ENCODE data around the gene OR14C36.

GRCh38 chr1:248372394-248372793 is 23.8 kb downstream of the OR14C36 start:
- no peak for TF ChIP-seq CTCF (conservative IDR thresholded peaks at IDR 0.05)
- no peak for TF ChIP-seq ZFX (IDR thresholded peaks at IDR 0.05)

Data from C4-2B (cell line).